Measurements from ENCODE around the gene ARHGEF3. TPM values are rescaled to one million over a fixed set of nuclear protein-coding genes. Genes with fewer than 3 reads are reported as not detected.

ARHGEF3 gene
- total and polyA plus RNA-seq, 4 experiments from 2014 or later = 120 to 160 (median 126) TPM

- Mint-ChIP-seq H3K4me3 (peak overlapping the region in 7 of 8 donors; percentile 39 to 88 (median 73)), H3K27ac (peak overlapping the region; percentile 81 to 96 (median 88)), H3K36me3 (no peaks in the 10 kb centered on the region), H3K9me3 (no peaks in the 10 kb centered on the region), H3K27me3 (no peaks in the 10 kb centered on the region), H3K4me1 (peaks cover 72 to 91% (median 81%) of the 10 kb centered on the region in 4 donors)
- Histone ChIP-seq H3K36me3 (ENCODE audit: insufficient read depth, low read length) (no peaks in the 10 kb centered on the region), H3K27ac (ENCODE audit: low read depth, low read length) (peak overlapping the region; percentile 28), H3K4me3 (ENCODE audit: low read length in 2 of 2) (peak overlapping the region in 1 of 2 donors; percentile 27), H3K4me1 (ENCODE audit: insufficient read depth, low read length) (peaks cover 87% of the 10 kb centered on the region), H3K27me3 (ENCODE audit: insufficient read depth, low read length) (no peaks in the 10 kb centered on the region), H3K9me3 (ENCODE audit: control insufficient read depth in 1 of 2, low read length in 2 of 2) (no peaks in the 10 kb centered on the region)
- intact Hi-C loops (cut with micrococcal nuclease) = loop anchor here (1.0 kb wide), 2 partner anchors 9 to 11 kb away; no protein-coding TSS in a partner anchor
- no peak for DNase-seq
- CTCF ChIA-PET (ENCODE audit: partially characterized antibody) = interaction anchor here (0.6 to 9.3 kb wide), 13 partner anchors 10 to 182 kb away, joined by 3 to 77 read pairs (median 3); partner anchors contain the start of gene ARHGEF3
- POLR2A ChIA-PET (ENCODE audit: partially characterized antibody) = interaction anchor here (0.8 to 5.2 kb wide), 14 partner anchors 12 to 743 kb away, joined by 3 to 77 read pairs (median 4); partner anchors contain the start of genes ARHGEF3 and PDE12
Measured at GRCh38 chr3:56813653-56813960, 11.9 kb upstream of the ARHGEF3 start.

- Mint-ChIP-seq H3K4me3 (peak overlapping the region; percentile 39 to 88 (median 73)), H3K36me3 (no peaks in the 10 kb centered on the region), H3K27ac (peak overlapping the region; percentile 81 to 96 (median 88)), H3K4me1 (peaks cover 67 to 85% (median 76%) of the 10 kb centered on the region in 4 donors), H3K27me3 (no peaks in the 10 kb centered on the region), H3K9me3 (no peaks in the 10 kb centered on the region)
- Histone ChIP-seq H3K4me1 (ENCODE audit: insufficient read depth, low read length) (peaks cover 81% of the 10 kb centered on the region), H3K27me3 (ENCODE audit: insufficient read depth, low read length) (no peaks in the 10 kb centered on the region), H3K36me3 (ENCODE audit: insufficient read depth, low read length) (no peaks in the 10 kb centered on the region), H3K27ac (ENCODE audit: low read depth, low read length) (peak overlapping the region; percentile 28), H3K9me3 (ENCODE audit: control insufficient read depth in 1 of 2, low read length in 2 of 2) (no peaks in the 10 kb centered on the region), H3K4me3 (ENCODE audit: low read length in 2 of 2) (peak overlapping the region in 1 of 2 donors; percentile 27)
- ChIA-PET CTCF (ENCODE audit: partially characterized antibody) (interaction anchor here (0.6 to 9.3 kb wide), 17 partner anchors 11 to 183 kb away, joined by 3 to 77 read pairs (median 4); partner anchors contain the start of gene ARHGEF3), POLR2A (ENCODE audit: partially characterized antibody) (interaction anchor here (0.8 to 5.2 kb wide), 21 partner anchors 8 to 743 kb away, joined by 3 to 77 read pairs (median 4); partner anchors contain the start of genes ARHGEF3 and PDE12)
- intact Hi-C loops (cut with micrococcal nuclease) = loop anchor here (1.0 kb wide), 2 partner anchors 9 to 11 kb away; no protein-coding TSS in a partner anchor
- no peak for DNase-seq
Measured at GRCh38 chr3:56812754-56813652, 11.3 kb upstream of the ARHGEF3 start.

- POLR2A ChIA-PET (ENCODE audit: partially characterized antibody) = interaction anchor here (0.8 to 5.2 kb wide), 12 partner anchors 9 to 115 kb away, joined by 3 to 77 read pairs (median 4); partner anchors contain the start of gene ARHGEF3
- Histone ChIP-seq H3K4me3 (ENCODE audit: low read length in 2 of 2) (no peak overlapping the region), H3K27ac (ENCODE audit: low read depth, low read length) (peak overlapping the region; percentile 8), H3K9me3 (ENCODE audit: control insufficient read depth in 1 of 2, low read length in 2 of 2) (no peaks in the 10 kb centered on the region), H3K36me3 (ENCODE audit: insufficient read depth, low read length) (no peaks in the 10 kb centered on the region), H3K27me3 (ENCODE audit: insufficient read depth, low read length) (no peaks in the 10 kb centered on the region), H3K4me1 (ENCODE audit: insufficient read depth, low read length) (peaks cover 68% of the 10 kb centered on the region)
- intact Hi-C loops (cut with micrococcal nuclease) = no loop called here
- Mint-ChIP-seq H3K27ac (peak overlapping the region; percentile 72 to 96 (median 87)), H3K9me3 (no peaks in the 10 kb centered on the region), H3K4me1 (peaks cover 60 to 79% (median 66%) of the 10 kb centered on the region in 4 donors), H3K36me3 (no peaks in the 10 kb centered on the region), H3K27me3 (no peaks in the 10 kb centered on the region), H3K4me3 (peak overlapping the region in 7 of 8 donors; percentile 37 to 69 (median 49))
- CTCF ChIA-PET (ENCODE audit: partially characterized antibody) = interaction anchor here (1.1 to 9.3 kb wide), 12 partner anchors 11 to 184 kb away, joined by 3 to 77 read pairs (median 6); partner anchors contain the start of gene ARHGEF3
- no peak for DNase-seq
Measured at GRCh38 chr3:56811546-56812202, 9.9 kb upstream of the ARHGEF3 start.

GRCh38 chr3:56810577-56811545, 9.1 kb upstream of the ARHGEF3 start:
- peak overlapping the region; percentile 8 for H3K27ac ChIP-seq (ENCODE audit: low read depth, low read length)
- peak overlapping the region; percentile 65 to 96 (median 88) for H3K27ac Mint-ChIP-seq

GRCh38 chr3:56806407-56806806, 4.7 kb upstream of the ARHGEF3 start:
- Histone ChIP-seq H3K27ac (ENCODE audit: low read depth, low read length) (no peak overlapping the region), H3K4me3 (ENCODE audit: low read length in 2 of 2) (no peak overlapping the region), H3K36me3 (ENCODE audit: insufficient read depth, low read length) (no peaks in the 10 kb centered on the region), H3K27me3 (ENCODE audit: insufficient read depth, low read length) (no peaks in the 10 kb centered on the region), H3K9me3 (ENCODE audit: control insufficient read depth in 1 of 2, low read length in 2 of 2) (no peaks in the 10 kb centered on the region), H3K4me1 (ENCODE audit: insufficient read depth, low read length) (peaks cover 25% of the 10 kb centered on the region)
- H3K27me3 Mint-ChIP-seq = no peaks in the 10 kb centered on the region
- ChIA-PET POLR2A (ENCODE audit: partially characterized antibody) (interaction anchor here (1.2 to 13.6 kb wide), 3 partner anchors 16 to 110 kb away, joined by 3 to 193 read pairs (median 4); no protein-coding TSS in a partner anchor), CTCF (ENCODE audit: partially characterized antibody) (interaction anchor here (1.1 to 1.8 kb wide), 2 partner anchors 19 to 119 kb away, joined by 3 to 6 read pairs; no protein-coding TSS in a partner anchor)
- DNase-seq = no peak
- no peak overlapping the region for H3K4me3 Mint-ChIP-seq
- H3K36me3 Mint-ChIP-seq = peaks cover 0 to 2% of the 10 kb centered on the region in 2 donors
- intact Hi-C loops (cut with micrococcal nuclease) = loop anchor here (10.0 kb wide), 1 partner anchor 888 kb away; the partner anchor contains the start of gene DENND6A
- H3K9me3 Mint-ChIP-seq = peaks cover 0 to 1% (median 0%) of the 10 kb centered on the region in 8 donors
- no peak overlapping the region for H3K27ac Mint-ChIP-seq
- H3K4me1 Mint-ChIP-seq = peaks cover 23 to 48% (median 31%) of the 10 kb centered on the region in 4 donors

More at GRCh38 chr3:56810577-56811545, 9.1 kb upstream of the ARHGEF3 start:
- ChIA-PET POLR2A (ENCODE audit: partially characterized antibody) (interaction anchor here (0.9 to 5.2 kb wide), 9 partner anchors 9 to 114 kb away, joined by 3 to 77 read pairs (median 5); partner anchors contain the start of gene ARHGEF3), CTCF (ENCODE audit: partially characterized antibody) (interaction anchor here (0.6 to 9.3 kb wide), 11 partner anchors 10 to 178 kb away, joined by 3 to 77 read pairs (median 4); partner anchors contain the start of gene ARHGEF3)
- intact Hi-C loops (cut with micrococcal nuclease) = no loop called here
- H3K9me3 ChIP-seq (ENCODE audit: control insufficient read depth in 1 of 2, low read length in 2 of 2) = no peaks in the 10 kb centered on the region
- DNase-seq = no peak
- no peaks in the 10 kb centered on the region for H3K27me3 ChIP-seq (ENCODE audit: insufficient read depth, low read length)
- H3K36me3 ChIP-seq (ENCODE audit: insufficient read depth, low read length) = no peaks in the 10 kb centered on the region
- no peaks in the 10 kb centered on the region for H3K9me3 Mint-ChIP-seq
- no peak overlapping the region for H3K4me3 ChIP-seq (ENCODE audit: low read length in 2 of 2)
- no peaks in the 10 kb centered on the region for H3K36me3 Mint-ChIP-seq
- H3K4me1 Mint-ChIP-seq = peaks cover 54 to 72% (median 59%) of the 10 kb centered on the region in 4 donors
- peaks cover 60% of the 10 kb centered on the region for H3K4me1 ChIP-seq (ENCODE audit: insufficient read depth, low read length)
- H3K4me3 Mint-ChIP-seq = peak overlapping the region in 4 of 8 donors; percentile 23 to 53 (median 36)
- no peaks in the 10 kb centered on the region for H3K27me3 Mint-ChIP-seq
